ENCODE measurements around the gene CTNNA2.

- TF ChIP-seq ZNF232 (CRISPR knock-in tag; IDR thresholded peaks at IDR 0.05) = no peak
- TF ChIP-seq HNRNPL (IDR thresholded peaks at IDR 0.05; ENCODE audit: low read depth, low read length) = no peak
- TF ChIP-seq CBX5 (IDR thresholded peaks at IDR 0.05; ENCODE audit: borderline replicate concordance, low read depth) = no peak
- TF ChIP-seq, protein P1, sequence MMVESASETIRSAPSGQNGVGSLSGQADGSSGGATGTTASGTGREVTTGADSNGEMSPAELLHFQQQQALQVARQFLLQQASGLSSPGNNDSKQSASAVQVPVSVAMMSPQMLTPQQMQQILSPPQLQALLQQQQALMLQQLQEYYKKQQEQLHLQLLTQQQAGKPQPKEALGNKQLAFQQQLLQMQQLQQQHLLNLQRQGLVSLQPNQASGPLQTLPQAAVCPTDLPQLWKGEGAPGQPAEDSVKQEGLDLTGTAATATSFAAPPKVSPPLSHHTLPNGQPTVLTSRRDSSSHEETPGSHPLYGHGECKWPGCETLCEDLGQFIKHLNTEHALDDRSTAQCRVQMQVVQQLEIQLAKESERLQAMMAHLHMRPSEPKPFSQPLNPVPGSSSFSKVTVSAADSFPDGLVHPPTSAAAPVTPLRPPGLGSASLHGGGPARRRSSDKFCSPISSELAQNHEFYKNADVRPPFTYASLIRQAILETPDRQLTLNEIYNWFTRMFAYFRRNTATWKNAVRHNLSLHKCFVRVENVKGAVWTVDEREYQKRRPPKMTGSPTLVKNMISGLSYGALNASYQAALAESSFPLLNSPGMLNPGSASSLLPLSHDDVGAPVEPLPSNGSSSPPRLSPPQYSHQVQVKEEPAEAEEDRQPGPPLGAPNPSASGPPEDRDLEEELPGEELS (CRISPR knock-in tag; IDR thresholded peaks at IDR 0.05; ENCODE audit: borderline replicate concordance) = no peak
Measured at GRCh38 chr2:79788952-79789651, 276.3 kb downstream of the CTNNA2 start.

Data from K562 (cell line).